Kidney (tissue), 14 donors: ENCODE data around the gene CRYBG1. TPM values are rescaled to one million over a fixed set of nuclear protein-coding genes. Genes with fewer than 3 reads are reported as not detected.

Experiments
- DNase-seq, 5 donors: peaks; one replicate each; pipeline ENCODE4 v3.0.0-alpha.2; 2013 to 2020
- FAIRE-seq: peaks from 2 replicates; lab custom pipeline; 2012; peaks lifted over from hg19 to GRCh38; lab: Jason Lieb, UNC
- H3K27ac ChIP-seq, 2 donors: one replicate each; pipeline ENCODE4 v1.7.0; 2013; ENCODE audit warnings: low read depth in 2 of 2, low read length in 2 of 2, inconsistent platforms in 1 of 2
- H3K27me3 ChIP-seq: one replicate; pipeline ENCODE4 v1.7.1; 2013; ENCODE audit warnings: low read length, inconsistent platforms; ENCODE audit not compliant: control insufficient read depth, insufficient read depth
- H3K36me3 ChIP-seq, 3 donors: one replicate each; pipeline versions ENCODE4 v1.7.0 to v1.7.1; 2013; ENCODE audit warnings: low read length in 3 of 3, control low read depth in 1 of 3, inconsistent platforms in 1 of 3; ENCODE audit not compliant: insufficient read depth in 3 of 3, control insufficient read depth in 2 of 3
- H3K4me1 ChIP-seq, 3 donors: one replicate each; pipeline versions ENCODE4 v1.7.0 to v1.7.1; 2013; ENCODE audit warnings: low read length in 3 of 3, inconsistent platforms in 1 of 3, low read depth in 1 of 3; ENCODE audit not compliant: control insufficient read depth in 2 of 3, insufficient read depth in 2 of 3
- H3K4me3 ChIP-seq, 3 donors: one replicate each; pipeline versions ENCODE4 v1.7.0 to v1.8.1; 2013; ENCODE audit warnings: low read length in 3 of 3, control low read depth in 1 of 3, inconsistent platforms in 1 of 3
- H3K9ac ChIP-seq, 3 donors: one replicate each; pipeline versions ENCODE4 v1.7.0 to v1.7.1; 2013; ENCODE audit warnings: low read length in 3 of 3, control low read depth in 1 of 3, inconsistent platforms in 1 of 3
- H3K9me3 ChIP-seq, 3 donors: one replicate each; pipeline versions ENCODE4 v1.7.0 to v1.7.1; 2013; ENCODE audit warnings: low read length in 3 of 3, control low read depth in 1 of 3, inconsistent platforms in 1 of 3; ENCODE audit not compliant: control insufficient read depth in 2 of 3, insufficient read depth in 1 of 3
- intact Hi-C: fragments of 100-400 bp; cut with DNase I; formaldehyde crosslinking; loops from one replicate; pipeline ENCODE4 v1.11.1; 2022
- polyA plus RNA-seq: library from polyadenylated mRNA; stranded (reverse); fragments of 350-450 nt; fragmentation: Illumina TruSeq; extraction: RNeasy Lipid Tissue Mini Kit (QIAGEN cat#74804); gene quantifications from one replicate; pipeline ENCODE4 v1.2.3, GENCODE V29; 2014; ENCODE audit warnings: low read depth, low replicate concordance; ENCODE audit not compliant: insufficient read depth
- total RNA-seq: library from RNA; stranded (reverse); fragmentation: NEBNext Ultra II Directional; extraction: Animal tissue kit (Norgen Biotek cat#: 25700); gene quantifications from one replicate; pipeline ENCODE4 v1.2.1, GENCODE V29; 2021
- TF ChIP-seq, protein P1 (sequence below): IDR thresholded peaks from 3 replicates; pipeline ENCODE4 v1.5.1; 2012; ENCODE audit warnings: mild to moderate bottlenecking, moderate library complexity, borderline replicate concordance; ENCODE audit not compliant: insufficient read depth; ENCODE audit errors: extremely low read depth
- donor health status: control.
- donor health status: control.
- donor health status: control.
- donor health status: control.
- donor health status: control.
- donor health status: DM: yes; HTN: yes; CAD: no.
- donor health status: Normal renal cell carcinoma (clear cell type).

CRYBG1 gene
- total and polyA plus RNA-seq, 2 donors from 2014 or later: 7.0 to 32.6 TPM

DNA sequence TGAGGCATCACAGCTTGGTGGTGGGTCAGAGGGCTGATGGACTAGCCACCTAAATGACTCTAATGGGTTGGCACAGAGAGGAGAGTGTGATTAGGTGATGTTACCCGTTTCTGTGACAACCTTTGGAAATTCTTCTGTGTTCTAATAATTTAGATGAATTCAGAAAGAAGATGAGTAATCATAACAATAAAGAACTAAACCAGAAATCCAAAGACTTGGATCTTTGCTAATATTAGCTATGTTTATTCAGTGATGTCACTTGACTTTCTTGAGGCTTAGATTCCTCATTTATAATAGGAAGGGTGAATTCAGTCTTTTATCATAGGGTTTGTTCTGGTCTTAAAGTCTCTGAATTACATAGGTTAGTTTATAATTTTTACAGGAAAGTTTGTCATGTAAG lies 19.9 kb downstream of the CRYBG1 start:
- no peak overlapping the region for H3K4me3 ChIP-seq
- H3K27me3 ChIP-seq: no peaks in the 10 kb centered on the region
- H3K36me3 ChIP-seq: no peaks in the 10 kb centered on the region
- FAIRE-seq (no peak), DNase-seq (no peak)
- no peaks in the 10 kb centered on the region for H3K9me3 ChIP-seq
- peaks cover 0 to 6% (median 0%) of the 10 kb centered on the region in 3 donors for H3K4me1 ChIP-seq
- no peak overlapping the region for H3K9ac ChIP-seq
- intact Hi-C loops: no loop called here
- TF ChIP-seq, protein P1, sequence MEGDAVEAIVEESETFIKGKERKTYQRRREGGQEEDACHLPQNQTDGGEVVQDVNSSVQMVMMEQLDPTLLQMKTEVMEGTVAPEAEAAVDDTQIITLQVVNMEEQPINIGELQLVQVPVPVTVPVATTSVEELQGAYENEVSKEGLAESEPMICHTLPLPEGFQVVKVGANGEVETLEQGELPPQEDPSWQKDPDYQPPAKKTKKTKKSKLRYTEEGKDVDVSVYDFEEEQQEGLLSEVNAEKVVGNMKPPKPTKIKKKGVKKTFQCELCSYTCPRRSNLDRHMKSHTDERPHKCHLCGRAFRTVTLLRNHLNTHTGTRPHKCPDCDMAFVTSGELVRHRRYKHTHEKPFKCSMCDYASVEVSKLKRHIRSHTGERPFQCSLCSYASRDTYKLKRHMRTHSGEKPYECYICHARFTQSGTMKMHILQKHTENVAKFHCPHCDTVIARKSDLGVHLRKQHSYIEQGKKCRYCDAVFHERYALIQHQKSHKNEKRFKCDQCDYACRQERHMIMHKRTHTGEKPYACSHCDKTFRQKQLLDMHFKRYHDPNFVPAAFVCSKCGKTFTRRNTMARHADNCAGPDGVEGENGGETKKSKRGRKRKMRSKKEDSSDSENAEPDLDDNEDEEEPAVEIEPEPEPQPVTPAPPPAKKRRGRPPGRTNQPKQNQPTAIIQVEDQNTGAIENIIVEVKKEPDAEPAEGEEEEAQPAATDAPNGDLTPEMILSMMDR: no peak
- no peak overlapping the region for H3K27ac ChIP-seq

DNA sequence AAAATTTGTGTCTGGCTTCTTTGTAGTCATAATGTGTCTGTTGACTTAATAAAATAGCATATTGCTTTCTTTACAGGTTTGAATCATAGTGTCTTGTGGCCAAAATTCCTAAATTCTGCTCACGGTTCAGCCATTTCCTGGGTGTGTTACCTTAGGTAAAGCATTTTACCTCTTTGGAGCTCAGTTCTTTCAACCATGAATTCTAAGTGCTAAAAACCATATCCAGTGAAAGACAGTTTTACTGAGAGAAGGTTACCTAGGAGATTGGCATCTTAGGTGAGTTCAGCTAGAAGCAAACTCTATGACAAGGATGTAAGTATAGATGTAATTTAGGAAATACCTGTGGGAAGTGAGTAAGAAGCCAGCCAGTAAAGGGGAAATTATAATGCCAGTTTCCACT lies 20.7 kb downstream of the CRYBG1 start:
- intact Hi-C loops: no loop called here
- Histone ChIP-seq H3K9me3 (no peaks in the 10 kb centered on the region), H3K4me1 (peaks cover 0 to 6% (median 0%) of the 10 kb centered on the region in 3 donors)

DNA sequence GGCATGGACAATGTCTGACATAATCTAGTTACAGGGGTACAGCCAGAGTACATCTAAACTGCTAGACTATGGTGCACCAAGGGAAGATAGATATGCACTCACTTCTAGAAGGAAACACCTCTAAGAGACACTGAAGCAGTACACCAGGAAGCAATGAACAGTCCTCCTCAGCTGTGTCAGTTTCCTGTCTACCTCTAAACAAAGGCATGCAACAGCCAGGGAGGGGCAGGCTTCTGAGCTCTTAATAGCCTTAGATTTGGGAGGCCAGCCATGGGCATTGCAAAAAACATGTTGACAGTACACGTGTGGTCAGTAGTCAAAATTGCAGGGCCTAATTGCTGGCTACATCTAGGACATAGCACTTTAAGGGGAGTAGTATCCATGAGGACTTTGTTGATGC lies 21.4 kb downstream of the CRYBG1 start:
- FAIRE-seq (no peak), DNase-seq (no peak)

More for the DNA sequence above, 20.7 kb downstream of the CRYBG1 start:
- FAIRE-seq: no peak
- no peak overlapping the region for H3K4me3 ChIP-seq
- H3K27me3 ChIP-seq: no peaks in the 10 kb centered on the region
- TF ChIP-seq, protein P1: no peak
- H3K27ac ChIP-seq: no peak overlapping the region
- H3K9ac ChIP-seq: no peak overlapping the region
- no peak for DNase-seq
- no peaks in the 10 kb centered on the region for H3K36me3 ChIP-seq

More for the DNA sequence above, 21.4 kb downstream of the CRYBG1 start:
- Histone ChIP-seq H3K36me3 (no peaks in the 10 kb centered on the region), H3K4me3 (no peak overlapping the region), H3K27me3 (no peaks in the 10 kb centered on the region), H3K9me3 (no peaks in the 10 kb centered on the region), H3K9ac (no peak overlapping the region), H3K27ac (no peak overlapping the region), H3K4me1 (peaks cover 0 to 6% (median 0%) of the 10 kb centered on the region in 3 donors)
- intact Hi-C loops: no loop called here
- TF ChIP-seq, protein P1: no peak
